ENCODE data around the gene MIA2. TPM values are rescaled to one million over a fixed set of nuclear protein-coding genes. Genes with fewer than 3 reads are reported as not detected.
"Not testable (repeated sequence)": the region's sequence is repeated elsewhere in the genome, so short reads cannot be mapped to it uniquely, and the experiment has no call there.

Gene MIA2
- total and polyA plus RNA-seq, 2 experiments from 2014 or later: 43.9 to 86.0 TPM

DNA sequence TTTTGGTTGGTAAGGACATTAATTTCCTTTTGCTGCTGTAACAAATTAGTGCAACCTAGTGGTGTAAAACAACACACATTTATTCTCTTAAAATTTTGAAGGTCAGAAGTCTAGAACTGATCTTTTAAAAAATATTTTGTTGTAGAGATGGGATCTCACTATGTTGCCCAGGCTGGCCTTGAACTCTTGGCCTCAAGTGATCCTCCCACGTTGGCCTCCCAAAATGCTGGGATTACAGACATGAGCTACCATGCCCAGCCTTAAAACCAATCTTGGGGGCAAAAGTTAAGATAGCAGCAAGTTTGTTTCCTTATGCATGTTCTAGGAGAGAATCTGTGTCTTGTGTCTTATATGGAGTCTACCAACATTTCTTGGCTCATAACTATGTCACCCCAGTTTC, 55.8 kb downstream of the MIA2 start:
- Histone ChIP-seq H3K36me3 (replicated peaks; ENCODE audit: insufficient read depth, low read depth) (no peaks in the 10 kb centered on the region), H3K27me3 (no peaks in the 10 kb centered on the region), H3K4me1 (ENCODE audit: insufficient read depth) (no peaks in the 10 kb centered on the region), H3K79me2 (peaks cover 26% of the 10 kb centered on the region), H3K27ac (no peak overlapping the region), H3K9me3 (ENCODE audit: low read depth) (no peaks in the 10 kb centered on the region), H3K4me3 (no peak overlapping the region), H3K9me2 (replicated peaks; ENCODE audit: insufficient read depth) (no peaks in the 10 kb centered on the region), H4K20me1 (ENCODE audit: insufficient read depth, poor library complexity, severe bottlenecking) (peaks cover 3% of the 10 kb centered on the region), H3K4me2 (no peak overlapping the region), H2AFZ (no peak overlapping the region)
- whole genome bisulfite sequencing (ENCODE audit: low lambda C conversion rate, missing lambda C conversion rate): 100% methylated on average over 1 of the region's 1 CpG
- no peak for DNase-seq (ENCODE audit: low spot score)
- TF ChIP-seq EZH2 (IDR thresholded peaks at IDR 0.05; ENCODE audit: borderline replicate concordance) (no peak), EZH2phosphoT487 (IDR thresholded peaks at IDR 0.05; ENCODE audit: low read depth, severe bottlenecking, unreplicated experiment) (no peak)
- TF ChIP-seq, protein P1, sequence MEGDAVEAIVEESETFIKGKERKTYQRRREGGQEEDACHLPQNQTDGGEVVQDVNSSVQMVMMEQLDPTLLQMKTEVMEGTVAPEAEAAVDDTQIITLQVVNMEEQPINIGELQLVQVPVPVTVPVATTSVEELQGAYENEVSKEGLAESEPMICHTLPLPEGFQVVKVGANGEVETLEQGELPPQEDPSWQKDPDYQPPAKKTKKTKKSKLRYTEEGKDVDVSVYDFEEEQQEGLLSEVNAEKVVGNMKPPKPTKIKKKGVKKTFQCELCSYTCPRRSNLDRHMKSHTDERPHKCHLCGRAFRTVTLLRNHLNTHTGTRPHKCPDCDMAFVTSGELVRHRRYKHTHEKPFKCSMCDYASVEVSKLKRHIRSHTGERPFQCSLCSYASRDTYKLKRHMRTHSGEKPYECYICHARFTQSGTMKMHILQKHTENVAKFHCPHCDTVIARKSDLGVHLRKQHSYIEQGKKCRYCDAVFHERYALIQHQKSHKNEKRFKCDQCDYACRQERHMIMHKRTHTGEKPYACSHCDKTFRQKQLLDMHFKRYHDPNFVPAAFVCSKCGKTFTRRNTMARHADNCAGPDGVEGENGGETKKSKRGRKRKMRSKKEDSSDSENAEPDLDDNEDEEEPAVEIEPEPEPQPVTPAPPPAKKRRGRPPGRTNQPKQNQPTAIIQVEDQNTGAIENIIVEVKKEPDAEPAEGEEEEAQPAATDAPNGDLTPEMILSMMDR (IDR thresholded peaks at IDR 0.05; ENCODE audit: poor library complexity): no peak

- H3K4me3 ChIP-seq: no peak overlapping the region
- no peak overlapping the region for H3K4me2 ChIP-seq
- TF ChIP-seq EZH2phosphoT487 (IDR thresholded peaks at IDR 0.05; ENCODE audit: low read depth, severe bottlenecking, unreplicated experiment) (no peak), EZH2 (IDR thresholded peaks at IDR 0.05; ENCODE audit: borderline replicate concordance) (no peak)
- TF ChIP-seq, protein P1 (IDR thresholded peaks at IDR 0.05; ENCODE audit: poor library complexity): no peak
- WGBS (ENCODE audit: low lambda C conversion rate, missing lambda C conversion rate): 72% methylated on average over 4 of the region's 4 CpGs
- DNase-seq (ENCODE audit: low spot score): no peak
- H2AFZ ChIP-seq: no peak overlapping the region
- no peaks in the 10 kb centered on the region for H3K9me2 ChIP-seq (replicated peaks; ENCODE audit: insufficient read depth)
- H3K4me1 ChIP-seq (ENCODE audit: insufficient read depth): no peaks in the 10 kb centered on the region
- H3K27me3 ChIP-seq: no peaks in the 10 kb centered on the region
- peaks cover 26% of the 10 kb centered on the region for H3K79me2 ChIP-seq
- H3K36me3 ChIP-seq (replicated peaks; ENCODE audit: insufficient read depth, low read depth): no peaks in the 10 kb centered on the region
- peaks cover 3% of the 10 kb centered on the region for H4K20me1 ChIP-seq (ENCODE audit: insufficient read depth, poor library complexity, severe bottlenecking)
- no peaks in the 10 kb centered on the region for H3K9me3 ChIP-seq (ENCODE audit: low read depth)
- H3K27ac ChIP-seq: no peak overlapping the region
Measured at GRCh38 chr14:39291701-39292100, 58.0 kb downstream of the MIA2 start.

GRCh38 chr14:39293629-39294028, 59.9 kb downstream of the MIA2 start:
- DNase-seq (ENCODE audit: low spot score): no peak
- H3K4me1 ChIP-seq (ENCODE audit: insufficient read depth): no peaks in the 10 kb centered on the region
- no peaks in the 10 kb centered on the region for H3K9me2 ChIP-seq (replicated peaks; ENCODE audit: insufficient read depth)
- no peaks in the 10 kb centered on the region for H3K9me3 ChIP-seq (ENCODE audit: low read depth)
- H4K20me1 ChIP-seq (ENCODE audit: insufficient read depth, poor library complexity, severe bottlenecking): peaks cover 3% of the 10 kb centered on the region
- WGBS (ENCODE audit: low lambda C conversion rate, missing lambda C conversion rate): 99% methylated on average over 2 of the region's 2 CpGs
- H3K27ac ChIP-seq: no peak overlapping the region
- no peak overlapping the region for H3K4me2 ChIP-seq
- no peaks in the 10 kb centered on the region for H3K36me3 ChIP-seq (replicated peaks; ENCODE audit: insufficient read depth, low read depth)
- no peaks in the 10 kb centered on the region for H3K27me3 ChIP-seq
- no peak overlapping the region for H3K4me3 ChIP-seq
- no peak overlapping the region for H2AFZ ChIP-seq
- TF ChIP-seq EZH2phosphoT487 (IDR thresholded peaks at IDR 0.05; ENCODE audit: low read depth, severe bottlenecking, unreplicated experiment) (no peak), EZH2 (IDR thresholded peaks at IDR 0.05; ENCODE audit: borderline replicate concordance) (no peak)
- TF ChIP-seq, protein P1 (IDR thresholded peaks at IDR 0.05; ENCODE audit: poor library complexity): no peak
- peaks cover 14% of the 10 kb centered on the region for H3K79me2 ChIP-seq

GRCh38 chr14:39300389-39300788, 66.7 kb downstream of the MIA2 start:
- 96% methylated on average over 2 of the region's 3 CpGs for WGBS (ENCODE audit: low lambda C conversion rate, missing lambda C conversion rate)
- not testable (repeated sequence) for H3K4me1 ChIP-seq (ENCODE audit: insufficient read depth); H3K9me3 ChIP-seq (ENCODE audit: low read depth); H3K4me2 ChIP-seq; H3K36me3 ChIP-seq (replicated peaks; ENCODE audit: insufficient read depth, low read depth); H4K20me1 ChIP-seq (ENCODE audit: insufficient read depth, poor library complexity, severe bottlenecking); H3K79me2 ChIP-seq; DNase-seq (ENCODE audit: low spot score); H3K27me3 ChIP-seq; H3K27ac ChIP-seq; H3K9me2 ChIP-seq (replicated peaks; ENCODE audit: insufficient read depth); H3K4me3 ChIP-seq; H2AFZ ChIP-seq

Data from hepatocyte (in vitro differentiated cells).